ENCODE data around the gene MITF. TPM values are rescaled to one million over a fixed set of nuclear protein-coding genes. Genes with fewer than 3 reads are reported as not detected.

Gene MITF
- total RNA-seq, 1 donor, result 2.1 TPM

- Histone ChIP-seq H3K4me1 (ENCODE audit: insufficient read depth, low read length) (no peaks in the 10 kb centered on the region), H3K4me3 (ENCODE audit: low read length) (no peak overlapping the region), H3K27me3 (ENCODE audit: insufficient read depth, low read length) (no peaks in the 10 kb centered on the region), H3K9me3 (ENCODE audit: low read depth, low read length) (no peaks in the 10 kb centered on the region)
Observed at GRCh38 chr3:69842789-69843188, 103.5 kb downstream of the MITF start.

GRCh38 chr3:69844706-69845105, 105.4 kb downstream of the MITF start:
- no peaks in the 10 kb centered on the region for H3K27me3 ChIP-seq (ENCODE audit: insufficient read depth, low read length)
- H3K4me3 ChIP-seq (ENCODE audit: low read length), result no peak overlapping the region
- no peaks in the 10 kb centered on the region for H3K9me3 ChIP-seq (ENCODE audit: low read depth, low read length)
- no peaks in the 10 kb centered on the region for H3K4me1 ChIP-seq (ENCODE audit: insufficient read depth, low read length)

- Histone ChIP-seq H3K27me3 (ENCODE audit: insufficient read depth, low read length) (no peaks in the 10 kb centered on the region), H3K4me1 (ENCODE audit: insufficient read depth, low read length) (no peaks in the 10 kb centered on the region), H3K4me3 (ENCODE audit: low read length) (no peak overlapping the region), H3K9me3 (ENCODE audit: low read depth, low read length) (no peaks in the 10 kb centered on the region)
Observed at GRCh38 chr3:69847303-69847702, 108.0 kb downstream of the MITF start.

GRCh38 chr3:69848113-69848512, 108.8 kb downstream of the MITF start:
- Histone ChIP-seq H3K4me1 (ENCODE audit: insufficient read depth, low read length) (no peaks in the 10 kb centered on the region), H3K9me3 (ENCODE audit: low read depth, low read length) (no peaks in the 10 kb centered on the region), H3K4me3 (ENCODE audit: low read length) (no peak overlapping the region), H3K27me3 (ENCODE audit: insufficient read depth, low read length) (no peaks in the 10 kb centered on the region)

- Histone ChIP-seq H3K27me3 (ENCODE audit: insufficient read depth, low read length) (no peaks in the 10 kb centered on the region), H3K9me3 (ENCODE audit: low read depth, low read length) (no peaks in the 10 kb centered on the region), H3K4me1 (ENCODE audit: insufficient read depth, low read length) (no peaks in the 10 kb centered on the region), H3K4me3 (ENCODE audit: low read length) (no peak overlapping the region)
Observed at GRCh38 chr3:69850849-69851248, 111.6 kb downstream of the MITF start.

GRCh38 chr3:69853027-69853426, 113.8 kb downstream of the MITF start:
- Histone ChIP-seq H3K4me3 (ENCODE audit: low read length) (no peak overlapping the region), H3K9me3 (ENCODE audit: low read depth, low read length) (no peaks in the 10 kb centered on the region), H3K27me3 (ENCODE audit: insufficient read depth, low read length) (no peaks in the 10 kb centered on the region), H3K4me1 (ENCODE audit: insufficient read depth, low read length) (no peaks in the 10 kb centered on the region)

- Histone ChIP-seq H3K4me3 (ENCODE audit: low read length) (no peak overlapping the region), H3K27me3 (ENCODE audit: insufficient read depth, low read length) (no peaks in the 10 kb centered on the region), H3K9me3 (ENCODE audit: low read depth, low read length) (no peaks in the 10 kb centered on the region), H3K4me1 (ENCODE audit: insufficient read depth, low read length) (no peaks in the 10 kb centered on the region)
Observed at GRCh38 chr3:69855436-69856162, 116.3 kb downstream of the MITF start.

GRCh38 chr3:69856965-69857705, 117.9 kb downstream of the MITF start:
- no peaks in the 10 kb centered on the region for H3K4me1 ChIP-seq (ENCODE audit: insufficient read depth, low read length)
- no peaks in the 10 kb centered on the region for H3K27me3 ChIP-seq (ENCODE audit: insufficient read depth, low read length)
- H3K9me3 ChIP-seq (ENCODE audit: low read depth, low read length), result no peaks in the 10 kb centered on the region
- H3K4me3 ChIP-seq (ENCODE audit: low read length), result no peak overlapping the region

GRCh38 chr3:69861556-69861955, 122.3 kb downstream of the MITF start:
- Histone ChIP-seq H3K4me3 (ENCODE audit: low read length) (no peak overlapping the region), H3K9me3 (ENCODE audit: low read depth, low read length) (no peaks in the 10 kb centered on the region), H3K27me3 (ENCODE audit: insufficient read depth, low read length) (no peaks in the 10 kb centered on the region), H3K4me1 (ENCODE audit: insufficient read depth, low read length) (no peaks in the 10 kb centered on the region)

- H3K27me3 ChIP-seq (ENCODE audit: insufficient read depth, low read length), result no peaks in the 10 kb centered on the region
- H3K9me3 ChIP-seq (ENCODE audit: low read depth, low read length), result no peaks in the 10 kb centered on the region
- H3K4me3 ChIP-seq (ENCODE audit: low read length), result no peak overlapping the region
- no peaks in the 10 kb centered on the region for H3K4me1 ChIP-seq (ENCODE audit: insufficient read depth, low read length)
Observed at GRCh38 chr3:69864141-69864540, 124.9 kb downstream of the MITF start.

- no peaks in the 10 kb centered on the region for H3K27me3 ChIP-seq (ENCODE audit: insufficient read depth, low read length)
- no peak overlapping the region for H3K4me3 ChIP-seq (ENCODE audit: low read length)
- H3K4me1 ChIP-seq (ENCODE audit: insufficient read depth, low read length), result no peaks in the 10 kb centered on the region
- no peaks in the 10 kb centered on the region for H3K9me3 ChIP-seq (ENCODE audit: low read depth, low read length)
Observed at GRCh38 chr3:69864766-69865165, 125.5 kb downstream of the MITF start.

GRCh38 chr3:69865925-69866679, 126.8 kb downstream of the MITF start:
- no peaks in the 10 kb centered on the region for H3K9me3 ChIP-seq (ENCODE audit: low read depth, low read length)
- no peaks in the 10 kb centered on the region for H3K4me1 ChIP-seq (ENCODE audit: insufficient read depth, low read length)
- no peaks in the 10 kb centered on the region for H3K27me3 ChIP-seq (ENCODE audit: insufficient read depth, low read length)
- no peak overlapping the region for H3K4me3 ChIP-seq (ENCODE audit: low read length)

GRCh38 chr3:69866988-69867720, 127.9 kb downstream of the MITF start:
- Histone ChIP-seq H3K4me3 (ENCODE audit: low read length) (no peak overlapping the region), H3K27me3 (ENCODE audit: insufficient read depth, low read length) (no peaks in the 10 kb centered on the region), H3K4me1 (ENCODE audit: insufficient read depth, low read length) (no peaks in the 10 kb centered on the region), H3K9me3 (ENCODE audit: low read depth, low read length) (no peaks in the 10 kb centered on the region)

- H3K4me3 ChIP-seq (ENCODE audit: low read length), result no peak overlapping the region
- H3K9me3 ChIP-seq (ENCODE audit: low read depth, low read length), result no peaks in the 10 kb centered on the region
- no peaks in the 10 kb centered on the region for H3K4me1 ChIP-seq (ENCODE audit: insufficient read depth, low read length)
- no peaks in the 10 kb centered on the region for H3K27me3 ChIP-seq (ENCODE audit: insufficient read depth, low read length)
Observed at GRCh38 chr3:69867941-69868505, 128.8 kb downstream of the MITF start.
